SU-DHL-6 (cell line): ENCODE data around the gene TMEM109.

Experiments used
- CTCF ChIP-seq: fragments of 200-600 bp; sonication (generic); IDR thresholded peaks from one replicate; pipeline ENCODE4 v1.5.1; 2017; ENCODE audit warnings: antibody characterized with exemption, mild to moderate bottlenecking, low read length, moderate library complexity; ENCODE audit not compliant: insufficient read depth, poor library complexity, severe bottlenecking
- EZH2phosphoT487 ChIP-seq: fragments of 200-600 bp; sonication (generic), shearing (Covaris generic); conservative IDR thresholded peaks from 2 replicates; pipeline ENCODE4 v1.6.1; 2018; ENCODE audit warnings: mild to moderate bottlenecking, antibody characterized with exemption, low read length, moderate library complexity, mixed read lengths

DNA sequence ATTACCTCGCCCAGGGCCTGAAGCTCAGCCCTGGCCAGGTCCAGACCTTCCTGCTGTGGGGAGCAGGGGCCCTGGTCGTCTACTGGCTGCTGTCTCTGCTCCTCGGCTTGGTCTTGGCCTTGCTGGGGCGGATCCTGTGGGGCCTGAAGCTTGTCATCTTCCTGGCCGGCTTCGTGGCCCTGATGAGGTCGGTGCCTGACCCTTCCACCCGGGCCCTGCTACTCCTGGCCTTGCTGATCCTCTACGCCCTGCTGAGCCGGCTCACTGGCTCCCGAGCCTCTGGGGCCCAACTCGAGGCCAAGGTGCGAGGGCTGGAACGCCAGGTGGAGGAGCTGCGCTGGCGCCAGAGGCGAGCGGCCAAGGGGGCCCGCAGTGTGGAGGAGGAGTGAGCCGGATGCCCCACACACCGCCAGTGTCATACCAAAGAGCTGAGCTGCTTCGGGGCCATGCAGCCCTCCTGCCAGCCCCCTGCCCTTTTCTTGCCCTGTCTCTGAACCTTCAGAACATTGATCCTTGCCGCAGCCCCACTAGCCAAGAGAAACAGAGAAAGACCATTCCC is 7.9 kb downstream of the TMEM109 start:
- no peak for TF ChIP-seq CTCF
- TF ChIP-seq EZH2phosphoT487, result no peak
